Measurements from ENCODE around the gene GLE1.
"Not testable (repeated sequence)": the region's sequence is repeated elsewhere in the genome, so short reads cannot be mapped to it uniquely, and the experiment has no call there.

GLE1 gene

GRCh38 chr9:128552744-128553440 is 48.4 kb downstream of the GLE1 start:
- DNase-seq, result peak; percentile 45

GRCh38 chr9:128553728-128554127 is 49.2 kb downstream of the GLE1 start:
- DNase-seq, result no peak

GRCh38 chr9:128554155-128554862 is 49.8 kb downstream of the GLE1 start:
- DNase-seq, result peak; percentile 41

GRCh38 chr9:128555180-128555721 is 50.7 kb downstream of the GLE1 start:
- DNase-seq, result no peak

- DNase-seq, result no peak
Measured at GRCh38 chr9:128556276-128556675, 51.8 kb downstream of the GLE1 start.

GRCh38 chr9:128556926-128557634 is 52.6 kb downstream of the GLE1 start:
- no peak for DNase-seq

- peak; percentile 68 for DNase-seq
Measured at GRCh38 chr9:128558431-128559310, 54.2 kb downstream of the GLE1 start.

- DNase-seq, result no peak
Measured at GRCh38 chr9:128565578-128565977, 61.1 kb downstream of the GLE1 start.

GRCh38 chr9:128568470-128569078 is 64.1 kb downstream of the GLE1 start:
- no peak for DNase-seq

- DNase-seq, result no peak
Measured at GRCh38 chr9:128575469-128575868, 71.0 kb downstream of the GLE1 start.

- no peak for DNase-seq
Measured at GRCh38 chr9:128575916-128576315, 71.4 kb downstream of the GLE1 start.

- no peak for DNase-seq
Measured at GRCh38 chr9:128577206-128577605, 72.7 kb downstream of the GLE1 start.

- no peak for DNase-seq
Measured at GRCh38 chr9:128579194-128579593, 74.7 kb downstream of the GLE1 start.

- DNase-seq, result no peak
Measured at GRCh38 chr9:128580731-128581130, 76.2 kb downstream of the GLE1 start.

- DNase-seq, result not testable (repeated sequence)
Measured at GRCh38 chr9:128585155-128585554, 80.6 kb downstream of the GLE1 start.

GRCh38 chr9:128586934-128587333 is 82.4 kb downstream of the GLE1 start:
- not testable (repeated sequence) for DNase-seq

GRCh38 chr9:128587453-128587852 is 82.9 kb downstream of the GLE1 start:
- peak; percentile 62 for DNase-seq

- no peak for DNase-seq
Measured at GRCh38 chr9:128588581-128589233, 84.2 kb downstream of the GLE1 start.

All from stimulated activated CD4-positive, alpha-beta T cell treated with anti-CD3 and anti-CD28 coated beads, Interleukin-1b, Interleukin-23, amount 100 ng/mL, for 48 hours (primary cell).